Measurements from ENCODE around the gene NINL.

- TF ChIP-seq CTCF (conservative IDR thresholded peaks at IDR 0.05 in 1 of 2, IDR thresholded peaks at IDR 0.05 in 1 of 2; ENCODE audit: extremely low read depth in 1 of 2, insufficient read depth in 1 of 2, low read depth in 1 of 2, low read length in 2 of 2): no peak
- no peak for TF ChIP-seq EZH2 (IDR thresholded peaks at IDR 0.05; ENCODE audit: borderline replicate concordance, low read length)
Observed at GRCh38 chr20:25424536-25424935, 160.8 kb downstream of the NINL start.
